GM19452 (cell line): ENCODE results near the gene ERN1.
A peak's percentile ranks its signal among the peaks of the same experiment; 100 is the strongest.
"Not testable (repeated sequence)": the region's sequence is repeated elsewhere in the genome, so short reads cannot be mapped to it uniquely, and the experiment has no call there.

Source experiments
- ATAC-seq: cut with Tn5 transposase; IDR thresholded peaks from one replicate; pipeline ENCODE4 v1.9.1; 2021; ENCODE audit not compliant: unreplicated experiment

The ERN1 gene

GRCh38 chr17:64129765-64130558, at the start of gene ERN1:
TSS of gene ERN1 (minus strand) at chr17:64130144. CDS start at chr17:64130029, 115 bp downstream.
- peak; percentile 81 for ATAC-seq

GRCh38 chr17:64179024-64179423, 49.1 kb upstream of the ERN1 start:
- not testable (repeated sequence) for ATAC-seq

GRCh38 chr17:64178011-64178825, 48.3 kb upstream of the ERN1 start:
- ATAC-seq, result no peak

- ATAC-seq, result no peak
These were observed 47.5 kb upstream of the ERN1 start for GRCh38 chr17:64177311-64178010.

GRCh38 chr17:64176556-64176955, 46.6 kb upstream of the ERN1 start:
- ATAC-seq, result no peak

- no peak for ATAC-seq
These were observed 44.9 kb upstream of the ERN1 start for GRCh38 chr17:64174686-64175456.

- no peak for ATAC-seq
These were observed 43.7 kb upstream of the ERN1 start for GRCh38 chr17:64173646-64174045.

GRCh38 chr17:64172510-64172909, 42.6 kb upstream of the ERN1 start:
- ATAC-seq, result no peak

GRCh38 chr17:64171041-64171440, 41.1 kb upstream of the ERN1 start:
- no peak for ATAC-seq

- no peak for ATAC-seq
These were observed 40.3 kb upstream of the ERN1 start for GRCh38 chr17:64170286-64170685.

GRCh38 chr17:64167666-64168065, 37.7 kb upstream of the ERN1 start:
- not testable (repeated sequence) for ATAC-seq

GRCh38 chr17:64166876-64167275, 36.9 kb upstream of the ERN1 start:
- no peak for ATAC-seq

GRCh38 chr17:64165347-64165746, 35.4 kb upstream of the ERN1 start:
- ATAC-seq, result no peak

GRCh38 chr17:64164596-64165285, 34.8 kb upstream of the ERN1 start:
- no peak for ATAC-seq

- ATAC-seq, result no peak
These were observed 33.5 kb upstream of the ERN1 start for GRCh38 chr17:64163468-64163867.

GRCh38 chr17:64162554-64162953, 32.6 kb upstream of the ERN1 start:
- no peak for ATAC-seq

GRCh38 chr17:64161380-64162176, 31.6 kb upstream of the ERN1 start:
- no peak for ATAC-seq

GRCh38 chr17:64160378-64160777, 30.4 kb upstream of the ERN1 start:
- no peak for ATAC-seq

GRCh38 chr17:64158831-64159590, 29.1 kb upstream of the ERN1 start:
- ATAC-seq, result no peak
